Stimulated activated CD4-positive, alpha-beta T cell treated with anti-CD3 and anti-CD28 coated beads, Interleukin-12 subunit alpha, Interleukin-12 subunit beta, amount 100 ng/mL, for 4 hours (primary cell): ENCODE results near the gene PURB.
"Not testable (repeated sequence)": the region's sequence is repeated elsewhere in the genome, so short reads cannot be mapped to it uniquely, and the experiment has no call there.

Experiments
- DNase-seq: peaks from one replicate; pipeline ENCODE4 v3.0.0-alpha.2; 2020

Gene PURB

DNA sequence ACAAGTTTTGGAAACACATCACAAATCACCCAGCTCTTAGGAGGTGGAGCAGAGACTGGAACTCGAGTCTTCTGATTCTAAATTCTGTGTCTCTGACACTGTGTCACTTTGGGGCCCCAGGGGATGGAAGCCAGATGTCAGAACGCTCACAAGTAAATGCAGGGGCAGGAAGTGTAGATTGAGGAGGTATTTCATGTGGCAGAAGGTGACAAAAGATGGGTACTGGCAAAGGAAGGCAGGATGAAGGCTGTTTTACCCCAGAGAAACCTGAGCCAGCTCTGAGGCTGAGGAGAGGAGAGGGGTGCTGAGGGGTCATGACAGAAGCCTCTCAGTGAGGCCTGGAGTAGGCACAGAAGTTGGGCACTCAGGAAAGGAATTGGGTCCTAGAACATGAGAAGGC, 6.0 kb upstream of the PURB start:
- no peak for DNase-seq

GRCh38 chr7:44889086-44889781, 3.9 kb upstream of the PURB start:
- DNase-seq: no peak

GRCh38 chr7:44887293-44887692, 2.0 kb upstream of the PURB start:
- no peak for DNase-seq

GRCh38 chr7:44884621-44885393, 523 bp downstream of the PURB start:
- DNase-seq: peak; percentile 37

DNA sequence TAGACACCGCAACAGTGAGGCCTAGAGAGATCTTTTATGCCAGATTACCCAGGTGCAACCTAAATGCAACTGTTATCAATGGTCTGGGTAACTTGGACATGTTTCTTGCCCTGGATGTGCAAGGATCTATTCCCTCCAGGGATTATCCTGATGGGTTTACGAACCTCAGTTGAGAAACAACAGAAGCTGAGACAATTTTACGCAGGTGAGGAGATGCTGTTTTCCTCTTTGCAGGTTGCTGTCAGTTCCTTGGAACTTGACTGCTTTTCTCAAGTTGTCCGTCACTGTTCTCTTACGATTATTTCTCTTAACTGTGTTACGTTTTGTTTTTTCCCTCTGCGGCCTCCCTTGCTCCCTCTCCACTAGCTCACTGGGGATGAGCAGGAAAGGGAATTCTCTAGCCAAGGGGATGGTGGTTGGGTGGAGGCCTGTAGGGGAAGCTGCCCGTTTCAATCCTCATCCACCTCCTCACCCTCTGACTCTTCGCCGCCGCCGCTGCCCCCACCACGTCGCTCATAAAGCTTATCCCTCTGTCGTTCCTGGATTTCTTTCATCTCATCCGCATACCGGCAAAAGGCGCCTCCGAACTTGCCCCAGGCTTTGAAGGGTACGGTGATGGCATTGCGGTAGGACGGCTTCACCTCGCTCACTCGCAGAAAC, 1.2 kb downstream of the PURB start:
- DNase-seq: no peak

DNA sequence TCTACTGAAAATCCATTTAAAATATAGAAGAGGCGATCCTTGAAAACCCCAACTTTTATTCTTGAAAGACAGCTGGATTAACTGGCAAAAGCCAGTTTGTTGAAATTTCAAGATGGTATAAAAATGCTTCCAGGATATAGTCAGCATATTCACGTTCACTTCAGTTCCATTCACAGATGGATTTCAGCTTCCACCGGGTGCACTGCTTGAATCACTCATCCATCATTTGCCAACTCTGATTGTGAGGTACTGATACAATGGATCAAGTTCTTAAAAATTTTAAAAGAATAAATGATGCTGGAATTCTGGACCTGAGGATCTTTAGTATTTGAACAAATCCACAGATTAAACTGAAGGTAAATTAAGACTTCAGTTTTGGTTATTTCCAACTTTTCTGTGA, 2.4 kb downstream of the PURB start:
- no peak for DNase-seq

GRCh38 chr7:44881610-44882009, 3.7 kb downstream of the PURB start:
- no peak for DNase-seq

DNA sequence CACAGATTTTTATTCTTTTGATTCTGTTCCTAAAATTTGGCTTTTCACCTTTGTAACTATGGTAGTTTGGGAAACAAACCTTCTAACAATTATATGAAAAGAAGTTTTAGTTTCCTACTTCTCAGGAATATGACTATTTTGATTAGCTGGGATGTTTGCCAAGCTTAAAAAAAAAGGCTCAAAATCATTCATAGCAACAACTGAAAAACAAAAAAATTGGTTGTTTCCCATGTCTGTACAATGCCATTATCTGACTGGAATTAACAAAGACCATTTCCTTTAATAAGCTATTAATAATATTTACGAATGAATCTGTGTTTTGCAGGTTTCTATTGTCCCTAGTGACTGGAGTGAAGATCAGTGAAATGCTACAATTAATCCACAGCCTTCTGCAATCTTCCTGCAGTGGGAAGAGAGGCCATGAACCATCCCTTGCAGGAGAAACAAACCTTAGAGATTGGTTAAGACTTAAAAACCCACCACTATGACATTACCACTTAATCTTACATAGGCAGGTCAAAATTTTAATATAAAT, 4.2 kb downstream of the PURB start:
- no peak for DNase-seq

DNA sequence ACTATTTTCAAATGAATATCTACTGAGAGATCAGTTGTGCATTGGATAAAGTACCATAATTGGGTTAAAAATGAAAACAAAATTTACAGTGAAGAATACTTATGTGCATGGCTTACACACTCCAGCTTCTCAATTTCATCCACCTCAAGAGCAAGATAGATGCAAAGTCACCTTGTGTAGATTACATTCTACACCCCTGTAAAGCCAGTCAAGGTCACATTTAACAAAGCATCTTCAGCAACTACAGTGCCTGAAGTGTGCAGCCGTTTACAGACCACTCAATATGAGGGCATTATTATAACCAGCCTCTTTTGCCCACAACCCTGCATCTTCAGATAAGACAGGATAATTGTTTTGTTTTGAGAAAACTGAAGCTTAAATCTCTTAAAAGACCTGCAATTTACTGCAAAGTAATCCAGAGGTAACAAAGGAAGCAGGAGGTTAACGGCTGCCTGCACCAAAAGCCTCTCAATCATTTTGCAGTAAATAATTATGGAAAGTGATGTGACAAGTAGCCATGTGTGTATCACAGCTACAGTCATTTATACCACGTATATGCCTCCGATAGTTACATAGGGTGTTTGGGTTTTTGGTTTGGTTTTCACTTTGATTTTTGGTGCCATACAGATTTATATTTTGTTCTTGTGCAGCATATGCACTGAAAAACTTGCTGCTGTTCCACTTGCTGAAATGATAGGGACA, 4.9 kb downstream of the PURB start:
- DNase-seq: no peak

GRCh38 chr7:44876393-44876792, 8.9 kb downstream of the PURB start:
- DNase-seq: no peak

- no peak for DNase-seq
These were observed 10.1 kb downstream of the PURB start for GRCh38 chr7:44875241-44875640.

- no peak for DNase-seq
These were observed 12.5 kb downstream of the PURB start for GRCh38 chr7:44872787-44873186.

- DNase-seq: not testable (repeated sequence)
These were observed 13.4 kb downstream of the PURB start for GRCh38 chr7:44871918-44872317.

- DNase-seq: not testable (repeated sequence)
These were observed 14.6 kb downstream of the PURB start for GRCh38 chr7:44870780-44871179.

DNA sequence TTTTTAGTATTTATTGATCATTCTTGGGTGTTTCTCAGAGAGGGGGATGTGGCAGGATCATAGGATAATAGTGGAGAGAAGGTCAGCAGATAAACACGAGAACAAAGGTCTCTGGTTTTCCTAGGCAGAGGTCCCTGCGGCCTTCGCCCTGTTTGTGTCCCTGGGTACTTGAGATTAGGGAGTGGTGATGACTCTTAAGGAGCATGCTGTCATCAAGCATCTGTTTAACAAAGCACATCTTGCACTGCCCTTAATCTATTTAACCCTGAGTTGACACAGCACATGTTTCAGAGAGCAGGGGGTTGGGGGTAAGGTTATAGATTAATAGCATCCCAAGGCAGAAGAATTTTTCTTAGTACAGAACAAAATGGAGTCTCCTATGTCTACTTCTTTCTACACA, 15.0 kb downstream of the PURB start:
- DNase-seq: not testable (repeated sequence)

DNA sequence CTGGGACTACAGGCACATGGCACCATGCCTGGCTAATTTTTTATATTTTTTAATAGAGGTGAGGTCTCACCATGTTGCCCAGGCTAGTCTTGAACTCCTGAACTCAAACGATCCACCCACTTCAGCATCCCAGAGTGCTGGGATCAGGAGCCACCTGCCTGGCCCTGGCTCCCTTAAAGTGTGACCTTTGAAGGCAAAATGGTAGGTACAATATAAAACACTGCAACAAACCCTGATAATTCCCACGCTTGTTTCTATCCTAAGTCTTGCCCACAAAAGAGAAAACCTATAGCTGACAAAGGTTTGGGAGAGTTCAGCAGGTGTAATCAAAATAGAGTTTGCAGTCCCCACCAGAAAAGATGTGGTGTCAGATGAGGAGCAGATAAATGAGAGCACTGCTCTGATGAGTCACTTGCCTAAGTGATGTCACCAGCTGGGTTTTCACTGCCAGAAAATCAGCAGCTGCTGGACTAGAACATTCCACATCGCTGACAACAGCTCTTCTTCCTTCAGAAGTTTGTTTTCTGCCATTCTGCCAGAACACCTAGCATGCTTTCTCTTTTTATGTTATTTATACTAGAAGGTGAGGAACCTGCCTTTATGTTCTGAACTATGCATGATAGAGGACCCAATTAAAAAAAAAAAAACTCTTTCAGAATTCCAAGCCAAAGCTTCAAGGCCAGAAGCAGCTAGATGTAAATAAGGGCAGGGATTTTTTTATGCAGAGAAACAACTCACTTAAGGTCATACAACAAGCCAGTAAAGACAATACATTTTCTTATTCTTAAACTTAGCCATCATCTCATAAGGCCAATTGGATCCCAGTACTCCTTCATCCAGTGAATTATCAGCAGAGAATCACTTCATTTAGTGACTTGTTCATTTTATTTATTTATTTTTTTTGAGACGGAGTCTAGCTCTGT, 18.0 kb downstream of the PURB start:
- DNase-seq: no peak

DNA sequence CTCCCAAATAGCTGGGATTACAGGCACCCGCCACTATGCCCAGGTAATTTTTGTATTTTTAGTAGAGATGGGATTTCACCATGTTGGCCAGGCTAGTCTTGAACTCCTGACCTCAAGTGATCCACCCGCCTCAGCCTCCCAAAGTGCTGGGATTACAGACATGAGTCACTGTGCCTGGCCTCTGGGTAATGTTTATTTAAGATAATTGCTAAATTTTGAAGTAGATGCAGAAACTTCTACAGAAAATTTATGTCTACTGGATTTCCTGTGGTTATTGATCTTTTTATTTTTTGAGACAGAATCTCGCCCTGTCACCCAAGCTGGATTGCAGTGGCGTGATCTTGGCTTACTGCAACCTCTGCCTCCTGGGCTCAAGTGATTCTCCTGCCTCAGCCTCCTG, 23.4 kb downstream of the PURB start:
- not testable (repeated sequence) for DNase-seq

GRCh38 chr7:44858161-44858560, 27.2 kb downstream of the PURB start:
- DNase-seq: no peak

GRCh38 chr7:44854644-44855364, 30.5 kb downstream of the PURB start:
- no peak for DNase-seq

DNA sequence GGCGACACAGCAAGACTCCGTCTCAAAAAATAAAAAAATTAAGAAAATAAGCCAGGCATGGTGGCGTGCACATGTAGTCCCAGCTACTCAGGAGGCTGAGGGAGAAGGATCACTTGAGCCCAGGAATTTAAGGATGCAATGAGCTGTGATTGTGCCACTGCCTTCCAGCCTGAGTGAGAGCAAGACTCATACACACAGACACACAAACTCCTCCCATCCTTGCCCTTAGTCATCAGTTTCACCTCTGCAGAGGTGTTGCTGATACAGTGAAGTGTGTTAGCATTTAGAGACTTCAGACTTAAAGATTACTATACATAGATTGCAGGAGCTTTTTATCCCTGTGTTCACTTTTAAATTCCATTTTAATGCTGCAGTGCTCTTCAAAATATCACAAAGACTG, 31.9 kb downstream of the PURB start:
- no peak for DNase-seq

DNA sequence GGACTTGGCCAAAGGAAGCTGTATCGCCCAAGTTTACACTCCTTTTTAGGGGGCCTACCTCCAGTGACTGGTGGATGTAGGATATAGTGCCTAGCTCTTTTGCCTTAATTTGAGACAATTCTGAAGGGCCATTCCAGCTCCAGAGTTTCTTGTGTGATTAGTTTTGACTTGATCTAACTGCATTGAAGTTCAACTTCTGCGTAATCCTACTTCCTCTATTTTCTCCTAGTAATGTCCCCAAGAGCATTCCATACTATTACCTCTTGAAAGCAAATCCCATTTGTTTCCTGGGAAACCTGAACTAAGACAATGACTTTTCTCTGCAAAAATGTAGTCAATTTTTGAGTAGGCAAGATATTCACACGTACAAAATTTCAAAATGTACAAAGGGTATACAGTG, 32.7 kb downstream of the PURB start:
- no peak for DNase-seq
